Measurements from ENCODE around the gene LGALS4. TPM values are rescaled to one million over a fixed set of nuclear protein-coding genes. Genes with fewer than 3 reads are reported as not detected.
"Not testable (repeated sequence)": the region's sequence is repeated elsewhere in the genome, so short reads cannot be mapped to it uniquely, and the experiment has no call there.

LGALS4 gene
- total RNA-seq, result 1 to 10 TPM in 1 of 2 donors, not detected in 1; 3.5 TPM

DNA sequence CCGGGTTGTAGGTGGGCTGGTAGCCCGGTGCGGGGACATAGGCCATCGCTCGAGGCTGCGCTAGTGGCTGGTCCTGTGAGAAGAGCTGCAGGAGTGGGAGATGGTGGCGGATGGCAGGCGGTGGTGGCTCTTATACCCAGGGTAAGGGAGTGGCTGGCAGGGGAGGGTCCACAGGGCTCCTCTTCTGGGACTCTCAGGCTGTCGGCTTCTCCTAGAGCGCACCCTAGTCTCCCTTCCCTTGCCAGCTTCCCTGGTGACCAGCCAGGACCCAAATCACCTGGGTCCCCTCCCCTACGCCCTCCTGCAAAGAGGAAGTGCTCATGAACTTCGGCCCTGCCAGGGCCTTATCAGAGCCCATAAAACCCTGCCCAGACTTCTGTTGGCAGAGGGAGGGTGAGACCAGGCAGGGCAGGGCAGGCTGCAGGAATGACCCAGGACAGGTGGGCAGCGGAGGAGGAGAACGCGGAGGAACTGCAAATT, at the start of gene LGALS4:
TSS of gene LGALS4 (minus strand) at position 105 of the 480 bp plus-strand sequence. CDS start at position 46, 59 bp downstream.
- Histone ChIP-seq H3K27me3 (replicated peaks; ENCODE audit: insufficient read depth) (no peaks in the 10 kb centered on the region), H3K36me3 (peaks cover 23% of the 10 kb centered on the region), H3K27ac (no peak within 1 kb of the TSS), H3K4me3 (no peak within 1 kb of the TSS), H3K9me3 (no peaks in the 10 kb centered on the region), H3K4me1 (ENCODE audit: control insufficient read depth in 1 of 2, low read depth in 2 of 2) (no peaks in the 10 kb centered on the region)
- ATAC-seq (ENCODE audit: insufficient number of reproducible peaks, low FRiP score, low read depth) (no peak), DNase-seq (ENCODE audit: low spot score) (no peak)
- TF ChIP-seq, protein P1, sequence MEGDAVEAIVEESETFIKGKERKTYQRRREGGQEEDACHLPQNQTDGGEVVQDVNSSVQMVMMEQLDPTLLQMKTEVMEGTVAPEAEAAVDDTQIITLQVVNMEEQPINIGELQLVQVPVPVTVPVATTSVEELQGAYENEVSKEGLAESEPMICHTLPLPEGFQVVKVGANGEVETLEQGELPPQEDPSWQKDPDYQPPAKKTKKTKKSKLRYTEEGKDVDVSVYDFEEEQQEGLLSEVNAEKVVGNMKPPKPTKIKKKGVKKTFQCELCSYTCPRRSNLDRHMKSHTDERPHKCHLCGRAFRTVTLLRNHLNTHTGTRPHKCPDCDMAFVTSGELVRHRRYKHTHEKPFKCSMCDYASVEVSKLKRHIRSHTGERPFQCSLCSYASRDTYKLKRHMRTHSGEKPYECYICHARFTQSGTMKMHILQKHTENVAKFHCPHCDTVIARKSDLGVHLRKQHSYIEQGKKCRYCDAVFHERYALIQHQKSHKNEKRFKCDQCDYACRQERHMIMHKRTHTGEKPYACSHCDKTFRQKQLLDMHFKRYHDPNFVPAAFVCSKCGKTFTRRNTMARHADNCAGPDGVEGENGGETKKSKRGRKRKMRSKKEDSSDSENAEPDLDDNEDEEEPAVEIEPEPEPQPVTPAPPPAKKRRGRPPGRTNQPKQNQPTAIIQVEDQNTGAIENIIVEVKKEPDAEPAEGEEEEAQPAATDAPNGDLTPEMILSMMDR (IDR thresholded peaks at IDR 0.05), result no peak

DNA sequence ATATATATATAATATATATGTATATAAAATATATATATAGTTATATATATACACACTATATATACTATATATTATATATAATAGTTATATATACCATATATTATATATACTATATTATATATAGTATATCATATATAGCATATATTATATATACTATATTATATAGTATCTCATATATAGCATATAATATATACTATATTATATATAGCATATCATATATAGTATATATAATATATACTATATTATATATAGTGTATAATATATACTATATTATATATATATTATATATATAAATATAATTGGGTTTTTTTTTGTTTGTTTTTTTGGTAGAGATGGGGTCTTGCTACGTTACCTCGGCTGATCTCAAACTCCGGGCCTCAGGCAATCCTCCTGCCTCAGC, 48.6 kb upstream of the LGALS4 start:
- H3K4me1 ChIP-seq (ENCODE audit: control insufficient read depth in 1 of 2, low read depth in 2 of 2), result no peaks in the 10 kb centered on the region
- H3K27ac ChIP-seq, result no peak overlapping the region
- TF ChIP-seq, protein P1 (IDR thresholded peaks at IDR 0.05), result no peak
- ATAC-seq (ENCODE audit: insufficient number of reproducible peaks, low FRiP score, low read depth) (no peak), DNase-seq (ENCODE audit: low spot score) (no peak)
- H3K9me3 ChIP-seq, result no peaks in the 10 kb centered on the region
- no peak overlapping the region for H3K4me3 ChIP-seq
- no peaks in the 10 kb centered on the region for H3K36me3 ChIP-seq
- H3K27me3 ChIP-seq (replicated peaks; ENCODE audit: insufficient read depth), result no peaks in the 10 kb centered on the region

DNA sequence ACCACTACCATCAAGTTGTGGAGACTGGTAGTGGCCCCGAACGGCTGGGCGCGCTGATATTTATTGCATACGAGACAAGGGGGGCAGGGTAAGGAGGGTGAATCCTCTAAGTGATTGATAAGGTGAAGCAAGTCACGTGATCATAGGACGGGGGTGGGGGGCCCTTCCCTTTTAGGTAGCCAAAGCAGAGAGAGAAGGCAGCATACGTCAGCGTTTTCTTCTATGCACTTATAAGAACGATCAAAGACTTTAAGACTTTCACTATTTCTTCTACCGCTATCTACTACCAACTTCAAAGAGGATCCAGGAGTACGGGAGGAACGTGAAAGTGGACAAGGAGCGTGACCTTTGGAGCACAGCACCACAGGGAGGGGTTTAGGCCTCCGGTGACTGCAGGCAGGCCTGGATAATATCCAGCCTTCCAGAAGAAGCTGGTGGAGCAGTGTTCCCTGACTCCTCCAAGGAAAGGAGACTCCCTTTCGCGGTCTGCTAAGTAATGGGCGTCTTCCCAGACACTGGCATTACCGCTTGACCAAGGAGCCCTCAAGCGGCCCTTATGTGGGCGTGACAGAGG, 47.0 kb upstream of the LGALS4 start:
- H3K27ac ChIP-seq; H3K4me1 ChIP-seq (ENCODE audit: control insufficient read depth in 1 of 2, low read depth in 2 of 2); ATAC-seq (ENCODE audit: insufficient number of reproducible peaks, low FRiP score, low read depth); DNase-seq (ENCODE audit: low spot score); H3K9me3 ChIP-seq; H3K27me3 ChIP-seq (replicated peaks; ENCODE audit: insufficient read depth); H3K4me3 ChIP-seq; H3K36me3 ChIP-seq: not testable (repeated sequence)

DNA sequence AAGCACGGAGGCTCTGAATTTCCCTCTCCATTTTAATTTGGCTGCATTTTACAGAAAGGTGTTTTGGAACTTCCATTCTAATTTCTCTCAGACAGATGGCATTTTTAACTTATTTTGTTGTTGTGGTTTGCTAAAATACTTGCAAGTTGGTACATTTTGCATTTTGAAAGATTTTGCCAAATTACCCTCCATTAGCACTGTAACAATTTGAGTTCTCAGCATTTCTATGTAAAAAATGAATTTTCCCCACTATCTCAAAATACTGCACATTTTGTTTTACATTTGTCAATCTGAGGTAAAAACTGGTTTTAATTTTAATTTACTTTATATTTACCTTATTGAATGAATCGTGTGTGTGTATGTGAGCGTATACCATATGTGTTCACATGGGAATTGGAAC, 44.1 kb upstream of the LGALS4 start:
- TF ChIP-seq, protein P1 (IDR thresholded peaks at IDR 0.05), result no peak
- no peaks in the 10 kb centered on the region for H3K27me3 ChIP-seq (replicated peaks; ENCODE audit: insufficient read depth)
- H3K4me3 ChIP-seq, result no peak overlapping the region
- H3K36me3 ChIP-seq, result no peaks in the 10 kb centered on the region
- H3K27ac ChIP-seq, result no peak overlapping the region
- H3K4me1 ChIP-seq (ENCODE audit: control insufficient read depth in 1 of 2, low read depth in 2 of 2), result peaks cover 0 to 12% of the 10 kb centered on the region in 2 donors
- H3K9me3 ChIP-seq, result no peaks in the 10 kb centered on the region
- DNase-seq (ENCODE audit: low spot score) (no peak), ATAC-seq (ENCODE audit: insufficient number of reproducible peaks, low FRiP score, low read depth) (no peak)

- H3K27me3 ChIP-seq (replicated peaks; ENCODE audit: insufficient read depth); H3K27ac ChIP-seq; DNase-seq (ENCODE audit: low spot score); H3K4me3 ChIP-seq; H3K36me3 ChIP-seq; H3K9me3 ChIP-seq; ATAC-seq (ENCODE audit: insufficient number of reproducible peaks, low FRiP score, low read depth): not testable (repeated sequence)
- peaks cover 4 to 20% of the 10 kb centered on the region in 2 donors for H3K4me1 ChIP-seq (ENCODE audit: control insufficient read depth in 1 of 2, low read depth in 2 of 2)
These were observed 43.0 kb upstream of the LGALS4 start for GRCh38 chr19:38855751-38856150.

- not testable (repeated sequence) for H3K9me3 ChIP-seq; DNase-seq (ENCODE audit: low spot score); H3K36me3 ChIP-seq; H3K27ac ChIP-seq; H3K27me3 ChIP-seq (replicated peaks; ENCODE audit: insufficient read depth); ATAC-seq (ENCODE audit: insufficient number of reproducible peaks, low FRiP score, low read depth); H3K4me3 ChIP-seq
- H3K4me1 ChIP-seq (ENCODE audit: control insufficient read depth in 1 of 2, low read depth in 2 of 2), result peaks cover 4 to 20% of the 10 kb centered on the region in 2 donors
These were observed 42.2 kb upstream of the LGALS4 start for GRCh38 chr19:38854961-38855360.

- H3K4me3 ChIP-seq, result peak overlapping the region; percentile 100
These were observed 40.5 kb upstream of the LGALS4 start for GRCh38 chr19:38853214-38853613.

More at GRCh38 chr19:38853214-38853613, 40.5 kb upstream of the LGALS4 start:
- Histone ChIP-seq H3K4me1 (ENCODE audit: control insufficient read depth in 1 of 2, low read depth in 2 of 2) (peaks cover 9 to 28% of the 10 kb centered on the region in 2 donors), H3K9me3 (no peaks in the 10 kb centered on the region), H3K27ac (peak overlapping the region in 1 of 2 donors; percentile 100), H3K36me3 (no peaks in the 10 kb centered on the region), H3K27me3 (replicated peaks; ENCODE audit: insufficient read depth) (no peaks in the 10 kb centered on the region)
- ATAC-seq (ENCODE audit: insufficient number of reproducible peaks, low FRiP score, low read depth) (no peak), DNase-seq (ENCODE audit: low spot score) (no peak)
- TF ChIP-seq, protein P1 (IDR thresholded peaks at IDR 0.05), result no peak

Data from thoracic aorta (tissue), 2 donors.